Peyer's patch (tissue), 4 donors: ENCODE results near the gene PDE4B. TPM values are rescaled to one million over a fixed set of nuclear protein-coding genes. Genes with fewer than 3 reads are reported as not detected.

Experiments
- DNase-seq, 3 donors: peaks; one replicate each; pipeline ENCODE4 v3.0.0-alpha.2; 2017 to 2019
- H3K27ac ChIP-seq, 4 donors: fragments of 200-600 bp; sonication (generic); one replicate each; pipeline ENCODE4 v1.5.1; 2016 to 2019
- H3K27me3 ChIP-seq, 2 donors: fragments of 200-600 bp; sonication (generic); one replicate each; pipeline ENCODE4 v1.5.1; 2019
- H3K36me3 ChIP-seq, 3 donors: fragments of 200-600 bp; sonication (generic); one replicate each; pipeline ENCODE4 v1.5.1; 2016 to 2019
- H3K4me1 ChIP-seq, 4 donors: fragments of 200-600 bp; sonication (generic); one replicate each; pipeline ENCODE4 v1.5.1; 2016 to 2019
- H3K4me3 ChIP-seq, 4 donors: fragments of 200-600 bp; sonication (generic); 1 replicate in 3 of 4; 2 replicates in 1 of 4; pipeline ENCODE4 v1.5.1; 2016 to 2019; ENCODE audit warnings: mild to moderate bottlenecking in 1 of 4
- H3K9me3 ChIP-seq, 4 donors: fragments of 200-600 bp; sonication (generic); one replicate each; pipeline ENCODE4 v1.5.1; 2016 to 2019; ENCODE audit warnings: mild to moderate bottlenecking in 1 of 4
- CTCF ChIP-seq, 6 experiments: fragments of 450-650 bp in 4 of 6; fragments of 200-600 bp in 2 of 6; sonication (generic) in 1 of 6; IDR thresholded peaks; one replicate each; pipeline ENCODE4 v1.5.1; 2017 to 2019; ENCODE audit warnings: antibody characterized with exemption in 6 of 6, mild to moderate bottlenecking in 3 of 6, moderate library complexity in 1 of 6
- POLR2A ChIP-seq, 2 donors: fragments of 450-650 bp; IDR thresholded peaks; one replicate each; pipeline ENCODE4 v1.5.1; 2017; ENCODE audit warnings: antibody characterized with exemption in 2 of 2, mild to moderate bottlenecking in 2 of 2, moderate library complexity in 2 of 2
- total RNA-seq, 4 donors: library from RNA; depleted of rRNA; stranded (reverse); fragments of >200 nt; gene quantifications; one replicate each; pipeline ENCODE4 v1.1.0, GENCODE V29; 2016

The PDE4B gene
- total RNA-seq, 4 donors from 2014 or later, result 2.1 to 96.6 (median 9.6) TPM

DNA sequence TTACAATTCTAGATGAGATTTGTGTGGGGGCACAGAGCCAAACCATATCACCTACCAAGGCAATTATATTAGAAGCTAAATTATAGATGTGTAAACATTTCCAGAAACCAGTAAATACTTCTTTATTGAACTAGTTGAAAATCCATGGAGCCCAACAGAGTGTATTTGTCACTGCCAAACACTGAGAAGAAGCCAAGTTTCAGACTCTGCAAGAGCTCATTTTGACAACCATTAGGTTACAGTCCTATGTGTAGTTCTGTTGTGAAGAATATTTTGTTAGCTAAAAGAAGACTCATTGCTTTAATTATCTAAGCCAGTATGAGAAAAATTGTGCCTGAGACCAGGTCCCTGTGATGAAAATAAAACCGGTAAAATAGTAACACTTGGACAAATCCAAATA is 382.4 kb downstream of the PDE4B start:
- H3K9me3 ChIP-seq, result no peaks in the 10 kb centered on the region
- no peak for DNase-seq
- TF ChIP-seq CTCF (IDR thresholded peaks at IDR 0.05), result no peak
- no peak for TF ChIP-seq POLR2A (IDR thresholded peaks at IDR 0.05)
- no peaks in the 10 kb centered on the region for H3K4me1 ChIP-seq
- H3K36me3 ChIP-seq, result no peaks in the 10 kb centered on the region
- H3K27me3 ChIP-seq, result no peaks in the 10 kb centered on the region
- H3K27ac ChIP-seq, result no peak overlapping the region
- H3K4me3 ChIP-seq, result no peak overlapping the region

DNA sequence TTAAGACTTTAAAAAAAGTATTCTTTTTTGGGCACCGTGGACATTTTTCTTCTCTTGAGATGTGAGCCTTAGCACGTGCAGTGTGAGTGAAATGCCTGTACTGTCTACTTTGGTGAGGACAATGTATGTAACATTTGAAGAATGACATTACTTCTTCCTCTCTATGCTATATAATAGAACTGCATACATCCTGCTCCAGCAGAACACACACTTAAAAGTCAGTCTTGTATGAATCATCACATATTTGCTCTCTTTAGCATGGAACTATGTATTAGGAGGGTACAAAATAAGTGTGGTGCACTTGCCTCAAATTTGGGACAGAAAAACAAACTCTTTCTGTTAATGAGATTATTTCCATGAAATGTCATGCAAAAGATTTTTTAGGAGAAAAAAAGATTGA is 382.9 kb downstream of the PDE4B start:
- no peak for DNase-seq
- Histone ChIP-seq H3K9me3 (no peaks in the 10 kb centered on the region), H3K4me1 (no peaks in the 10 kb centered on the region), H3K4me3 (no peak overlapping the region), H3K27ac (no peak overlapping the region), H3K27me3 (no peaks in the 10 kb centered on the region), H3K36me3 (no peaks in the 10 kb centered on the region)
- TF ChIP-seq CTCF (IDR thresholded peaks at IDR 0.05) (no peak), POLR2A (IDR thresholded peaks at IDR 0.05) (no peak)

DNA sequence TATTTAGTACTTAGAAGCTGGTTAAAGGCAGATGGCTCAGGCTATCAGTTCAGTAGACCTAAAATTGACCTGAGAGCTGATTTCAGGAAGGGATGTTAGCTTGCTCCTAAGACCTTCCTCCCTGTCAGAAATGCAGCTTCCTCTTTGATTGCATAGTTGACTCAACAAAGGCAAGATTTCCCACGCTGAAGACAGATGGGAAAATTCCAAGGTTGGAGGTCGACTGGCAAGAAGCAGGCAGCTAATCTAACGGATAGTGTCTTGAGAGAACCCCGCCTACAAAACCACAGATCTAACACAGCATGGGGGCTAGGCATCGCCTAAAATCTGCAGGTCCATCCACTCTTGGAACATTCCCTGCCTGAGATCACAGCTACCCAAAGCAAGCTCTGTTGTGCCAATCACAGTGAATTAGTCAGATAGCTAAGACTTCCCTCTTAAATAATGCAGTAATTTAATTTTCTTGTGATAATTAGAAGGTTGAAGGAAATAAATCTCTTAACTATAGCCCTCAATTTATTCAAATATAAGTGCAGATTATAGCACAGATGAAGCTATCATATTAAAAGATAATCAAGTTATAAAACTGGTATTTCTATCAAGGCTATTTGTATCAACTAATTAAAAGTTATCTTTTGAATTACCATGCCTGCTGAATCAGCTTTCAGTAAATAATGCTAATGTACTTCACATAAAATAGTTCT is 383.5 kb downstream of the PDE4B start:
- no peak for DNase-seq
- H3K4me1 ChIP-seq, result no peaks in the 10 kb centered on the region
- no peaks in the 10 kb centered on the region for H3K9me3 ChIP-seq
- H3K36me3 ChIP-seq, result no peaks in the 10 kb centered on the region
- H3K27ac ChIP-seq, result no peak overlapping the region
- TF ChIP-seq POLR2A (IDR thresholded peaks at IDR 0.05) (no peak), CTCF (IDR thresholded peaks at IDR 0.05) (no peak)
- no peak overlapping the region for H3K4me3 ChIP-seq
- no peaks in the 10 kb centered on the region for H3K27me3 ChIP-seq

DNA sequence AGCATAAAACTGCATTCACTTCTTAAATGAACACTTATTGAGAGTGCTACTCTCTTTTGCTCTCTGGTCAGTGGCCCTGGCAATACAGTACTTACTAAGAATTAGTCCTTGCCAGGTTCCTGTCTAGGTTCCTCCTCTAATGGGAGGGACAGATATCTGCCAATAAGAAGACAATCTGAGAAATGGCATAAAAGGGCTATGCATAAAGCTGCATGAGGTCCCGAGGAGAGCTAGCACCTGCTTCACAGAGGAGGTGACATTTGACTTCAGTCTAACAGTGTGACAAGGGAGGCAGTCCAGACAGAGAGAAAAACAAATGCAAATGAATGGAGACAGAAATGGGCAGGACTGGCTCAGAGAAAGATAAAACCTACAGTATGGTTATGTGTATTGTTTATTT is 384.1 kb downstream of the PDE4B start:
- Histone ChIP-seq H3K36me3 (no peaks in the 10 kb centered on the region), H3K27me3 (no peaks in the 10 kb centered on the region), H3K9me3 (no peaks in the 10 kb centered on the region), H3K4me3 (no peak overlapping the region), H3K27ac (no peak overlapping the region), H3K4me1 (no peaks in the 10 kb centered on the region)
- DNase-seq, result no peak
- TF ChIP-seq CTCF (IDR thresholded peaks at IDR 0.05) (no peak), POLR2A (IDR thresholded peaks at IDR 0.05) (no peak)

DNA sequence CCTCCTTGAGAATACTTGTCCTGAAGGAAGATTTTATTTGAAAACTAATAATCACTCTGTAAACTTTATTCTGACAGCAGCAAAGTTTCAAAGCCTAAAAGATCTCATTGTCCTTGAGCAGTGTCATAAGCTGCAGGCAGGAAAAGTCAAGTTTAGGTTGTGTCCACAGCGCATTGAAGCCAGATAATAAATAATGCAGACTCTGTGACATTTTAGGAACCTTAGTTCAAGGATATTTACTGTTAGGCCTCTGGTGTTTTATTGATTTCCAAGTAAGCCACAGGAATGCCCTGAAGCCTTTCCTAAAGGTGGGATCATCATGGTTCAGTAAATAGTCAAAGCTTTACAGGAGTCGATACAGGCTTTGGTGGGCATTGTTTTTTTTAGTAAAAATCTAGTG is 384.8 kb downstream of the PDE4B start:
- Histone ChIP-seq H3K27ac (no peak overlapping the region), H3K4me3 (no peak overlapping the region), H3K9me3 (no peaks in the 10 kb centered on the region), H3K27me3 (no peaks in the 10 kb centered on the region), H3K4me1 (no peaks in the 10 kb centered on the region), H3K36me3 (no peaks in the 10 kb centered on the region)
- DNase-seq, result no peak
- TF ChIP-seq CTCF (IDR thresholded peaks at IDR 0.05), result no peak
- no peak for TF ChIP-seq POLR2A (IDR thresholded peaks at IDR 0.05)

DNA sequence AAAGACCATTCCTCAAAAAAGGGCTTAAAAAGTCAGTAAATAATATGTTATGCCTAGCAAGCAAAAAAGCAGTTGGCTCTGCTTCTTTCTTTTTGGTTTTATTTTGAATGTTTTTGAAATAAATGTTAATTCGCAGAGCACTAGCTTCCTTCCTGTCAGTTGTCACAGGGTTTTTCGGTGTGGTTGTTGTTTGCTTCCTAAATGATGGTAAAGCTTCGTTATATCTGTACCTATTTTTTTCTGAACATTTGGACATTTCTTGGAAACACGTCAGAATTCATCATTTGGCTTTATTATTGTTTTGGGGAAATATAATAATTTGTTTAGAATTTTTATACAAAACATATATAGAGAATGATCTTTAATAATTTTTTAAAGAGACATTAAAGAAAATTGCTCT is 389.3 kb downstream of the PDE4B start:
- Histone ChIP-seq H3K27me3 (no peaks in the 10 kb centered on the region), H3K27ac (no peak overlapping the region), H3K9me3 (no peaks in the 10 kb centered on the region), H3K36me3 (no peaks in the 10 kb centered on the region), H3K4me1 (no peaks in the 10 kb centered on the region), H3K4me3 (no peak overlapping the region)
- DNase-seq, result no peak
- TF ChIP-seq CTCF (IDR thresholded peaks at IDR 0.05) (no peak), POLR2A (IDR thresholded peaks at IDR 0.05) (no peak)
